ENCODE results near the gene GPR25.

GPR25 gene

GRCh38 chr1:200899954-200900867 is 27.4 kb downstream of the GPR25 start:
- H3K9me2 ChIP-seq (replicated peaks; ENCODE audit: insufficient read depth, low read length): no peaks in the 10 kb centered on the region
- H3K4me3 ChIP-seq (ENCODE audit: insufficient read depth, low read length, poor library complexity, severe bottlenecking): no peak overlapping the region
- no peaks in the 10 kb centered on the region for H3K36me3 ChIP-seq (ENCODE audit: low read length)
- H3F3A ChIP-seq (ENCODE audit: insufficient read depth): no peaks in the 10 kb centered on the region
- no peak for TF ChIP-seq EZH2phosphoT487 (conservative IDR thresholded peaks at IDR 0.05; ENCODE audit: low read length)
- TF ChIP-seq, protein P1, sequence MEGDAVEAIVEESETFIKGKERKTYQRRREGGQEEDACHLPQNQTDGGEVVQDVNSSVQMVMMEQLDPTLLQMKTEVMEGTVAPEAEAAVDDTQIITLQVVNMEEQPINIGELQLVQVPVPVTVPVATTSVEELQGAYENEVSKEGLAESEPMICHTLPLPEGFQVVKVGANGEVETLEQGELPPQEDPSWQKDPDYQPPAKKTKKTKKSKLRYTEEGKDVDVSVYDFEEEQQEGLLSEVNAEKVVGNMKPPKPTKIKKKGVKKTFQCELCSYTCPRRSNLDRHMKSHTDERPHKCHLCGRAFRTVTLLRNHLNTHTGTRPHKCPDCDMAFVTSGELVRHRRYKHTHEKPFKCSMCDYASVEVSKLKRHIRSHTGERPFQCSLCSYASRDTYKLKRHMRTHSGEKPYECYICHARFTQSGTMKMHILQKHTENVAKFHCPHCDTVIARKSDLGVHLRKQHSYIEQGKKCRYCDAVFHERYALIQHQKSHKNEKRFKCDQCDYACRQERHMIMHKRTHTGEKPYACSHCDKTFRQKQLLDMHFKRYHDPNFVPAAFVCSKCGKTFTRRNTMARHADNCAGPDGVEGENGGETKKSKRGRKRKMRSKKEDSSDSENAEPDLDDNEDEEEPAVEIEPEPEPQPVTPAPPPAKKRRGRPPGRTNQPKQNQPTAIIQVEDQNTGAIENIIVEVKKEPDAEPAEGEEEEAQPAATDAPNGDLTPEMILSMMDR (IDR thresholded peaks at IDR 0.05; ENCODE audit: insufficient read depth, low read length, poor library complexity, severe bottlenecking): no peak
- no peaks in the 10 kb centered on the region for H3K9me3 ChIP-seq (ENCODE audit: insufficient read depth, low read length)
- no peak overlapping the region for H3K27ac ChIP-seq (ENCODE audit: low read depth, low read length)
- no peaks in the 10 kb centered on the region for H3K27me3 ChIP-seq (ENCODE audit: low read length)
- H3K9ac ChIP-seq (ENCODE audit: low read length): no peak overlapping the region
- H3K4me2 ChIP-seq (ENCODE audit: low read depth, low read length, poor library complexity, severe bottlenecking): no peak overlapping the region
- H2AFZ ChIP-seq (ENCODE audit: low read depth, low read length, severe bottlenecking): no peak overlapping the region
- H4K20me1 ChIP-seq (ENCODE audit: low read depth, low read length): no peaks in the 10 kb centered on the region
- no peaks in the 10 kb centered on the region for H3K79me2 ChIP-seq (ENCODE audit: insufficient read depth, low read length)

DNA sequence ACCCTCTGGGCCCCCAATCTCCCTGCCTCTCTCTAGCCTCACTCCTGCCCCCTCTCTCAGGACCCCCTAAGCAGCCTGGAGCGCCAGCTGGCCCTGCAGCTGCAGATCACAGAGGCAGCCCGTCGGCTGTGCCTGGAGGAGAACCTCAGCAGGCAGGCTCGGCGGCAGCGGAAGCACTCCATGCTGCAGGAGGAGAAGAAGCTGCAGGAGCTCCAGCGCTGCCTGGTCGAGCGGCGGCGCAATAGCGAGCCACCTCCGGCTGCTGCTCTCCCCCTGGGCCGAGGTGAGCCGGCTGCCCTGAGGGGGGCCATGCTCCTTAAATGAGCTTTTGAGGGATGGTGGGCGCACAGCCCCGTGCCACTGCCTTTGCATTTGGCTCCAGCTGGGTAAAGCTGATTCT is 28.1 kb downstream of the GPR25 start:
- Histone ChIP-seq H3K9me3 (ENCODE audit: insufficient read depth, low read length) (no peaks in the 10 kb centered on the region), H3K9ac (ENCODE audit: low read length) (no peak overlapping the region), H3K4me3 (ENCODE audit: insufficient read depth, low read length, poor library complexity, severe bottlenecking) (no peak overlapping the region), H2AFZ (ENCODE audit: low read depth, low read length, severe bottlenecking) (no peak overlapping the region), H4K20me1 (ENCODE audit: low read depth, low read length) (no peaks in the 10 kb centered on the region), H3K27me3 (ENCODE audit: low read length) (no peaks in the 10 kb centered on the region), H3K9me2 (replicated peaks; ENCODE audit: insufficient read depth, low read length) (no peaks in the 10 kb centered on the region), H3K27ac (ENCODE audit: low read depth, low read length) (no peak overlapping the region), H3K79me2 (ENCODE audit: insufficient read depth, low read length) (no peaks in the 10 kb centered on the region), H3K4me2 (ENCODE audit: low read depth, low read length, poor library complexity, severe bottlenecking) (no peak overlapping the region), H3F3A (ENCODE audit: insufficient read depth) (no peaks in the 10 kb centered on the region), H3K36me3 (ENCODE audit: low read length) (no peaks in the 10 kb centered on the region)
- TF ChIP-seq, protein P1 (IDR thresholded peaks at IDR 0.05; ENCODE audit: insufficient read depth, low read length, poor library complexity, severe bottlenecking): no peak
- TF ChIP-seq EZH2phosphoT487 (conservative IDR thresholded peaks at IDR 0.05; ENCODE audit: low read length): no peak

GRCh38 chr1:200901350-200901749 is 28.6 kb downstream of the GPR25 start:
- H3K27me3 ChIP-seq (ENCODE audit: low read length): no peaks in the 10 kb centered on the region

More at GRCh38 chr1:200901350-200901749, 28.6 kb downstream of the GPR25 start:
- Histone ChIP-seq H3F3A (ENCODE audit: insufficient read depth) (no peaks in the 10 kb centered on the region), H3K79me2 (ENCODE audit: insufficient read depth, low read length) (no peaks in the 10 kb centered on the region), H3K4me3 (ENCODE audit: insufficient read depth, low read length, poor library complexity, severe bottlenecking) (no peak overlapping the region), H3K9me2 (replicated peaks; ENCODE audit: insufficient read depth, low read length) (no peaks in the 10 kb centered on the region), H3K9me3 (ENCODE audit: insufficient read depth, low read length) (no peaks in the 10 kb centered on the region), H3K36me3 (ENCODE audit: low read length) (no peaks in the 10 kb centered on the region), H3K4me2 (ENCODE audit: low read depth, low read length, poor library complexity, severe bottlenecking) (no peak overlapping the region), H2AFZ (ENCODE audit: low read depth, low read length, severe bottlenecking) (no peak overlapping the region), H3K27ac (ENCODE audit: low read depth, low read length) (no peak overlapping the region), H3K9ac (ENCODE audit: low read length) (no peak overlapping the region), H4K20me1 (ENCODE audit: low read depth, low read length) (no peaks in the 10 kb centered on the region)
- TF ChIP-seq, protein P1 (IDR thresholded peaks at IDR 0.05; ENCODE audit: insufficient read depth, low read length, poor library complexity, severe bottlenecking): no peak
- TF ChIP-seq EZH2phosphoT487 (conservative IDR thresholded peaks at IDR 0.05; ENCODE audit: low read length): no peak

All from SU-DHL-6 (cell line).